ACHN (cell line): ENCODE data around the gene KIAA0040.

Source experiments
- DNase-seq: peaks from one replicate; pipeline ENCODE4 v3.0.0-alpha.2; 2015
- in situ Hi-C: cut with HindIII; loops from 2 replicates; pipeline ENCODE4 v1.10.0; 2017; ENCODE audit warnings: low sequenced_read_pairs, low pct_ligation_motif_present, low pct_unique_long_range_greater_than_20kb

Gene KIAA0040

DNA sequence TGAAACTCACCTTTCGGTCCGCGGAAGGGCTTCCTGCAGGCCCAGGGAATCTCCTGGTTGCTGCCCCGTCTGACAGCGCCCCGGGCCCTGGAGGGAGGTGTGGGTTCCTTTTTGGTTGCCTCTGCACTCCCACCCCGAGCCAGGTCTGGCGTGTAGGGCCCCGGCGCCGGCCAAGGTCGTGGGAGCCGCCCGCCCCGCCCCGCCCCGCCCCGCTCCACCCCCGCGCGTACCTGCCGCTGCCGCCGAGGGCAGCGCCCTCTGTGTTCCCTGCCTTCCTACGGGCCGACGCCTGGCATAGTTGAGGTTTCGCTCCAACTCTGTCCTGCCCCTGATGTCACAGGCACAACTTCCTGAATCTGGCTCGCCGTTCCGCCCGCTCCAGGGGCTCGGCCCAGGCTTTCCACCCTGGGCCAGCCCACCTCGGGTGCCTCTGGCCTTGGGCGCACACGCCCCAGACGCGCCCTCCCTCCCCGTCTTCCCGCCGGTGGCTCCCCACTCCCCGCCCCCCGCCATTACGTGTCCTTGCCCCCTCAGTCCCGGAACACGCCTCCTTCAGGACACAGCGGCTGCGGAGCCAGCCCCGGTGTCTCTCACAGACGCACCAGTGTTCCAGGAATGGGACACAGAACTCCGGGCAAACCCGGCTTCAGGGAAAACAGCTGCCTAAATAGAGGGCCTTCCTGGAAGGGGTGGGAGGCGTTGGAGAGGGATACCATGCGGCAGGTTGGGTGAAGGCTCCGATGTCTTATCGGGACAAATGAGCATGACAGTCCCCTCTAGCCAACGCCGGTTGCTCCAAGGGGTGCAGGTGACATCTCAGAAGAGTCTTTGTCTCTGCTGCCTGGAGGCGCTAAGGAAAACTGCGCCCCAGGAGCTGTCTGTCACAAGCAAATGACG is at the start of gene KIAA0040:
TSS of gene KIAA0040 (minus strand) at position 147 of the 897 bp plus-strand sequence. CDS start 31,763 bp downstream, outside the sequence.
- in situ Hi-C loops, result no loop called here
- DNase-seq, result peak; percentile 58

DNA sequence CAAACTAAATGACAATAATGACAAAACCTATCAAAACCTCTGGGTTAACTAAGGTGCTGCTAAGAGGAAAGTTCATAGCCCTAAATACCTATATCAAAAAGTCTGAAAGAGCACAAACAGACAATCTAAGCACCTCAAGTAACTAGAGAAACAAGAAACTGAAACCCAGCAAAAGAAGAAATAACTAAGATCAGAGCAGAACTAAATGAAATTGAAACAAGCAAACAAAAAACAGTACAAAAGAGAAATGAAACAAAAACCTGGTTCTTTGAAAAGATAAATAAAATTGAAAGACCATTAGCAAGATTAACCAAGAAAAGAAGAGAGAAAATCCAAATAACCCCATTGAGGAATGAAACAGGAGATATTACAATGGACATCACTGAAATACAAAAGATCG is 44.8 kb upstream of the KIAA0040 start:
- in situ Hi-C loops, result no loop called here

DNA sequence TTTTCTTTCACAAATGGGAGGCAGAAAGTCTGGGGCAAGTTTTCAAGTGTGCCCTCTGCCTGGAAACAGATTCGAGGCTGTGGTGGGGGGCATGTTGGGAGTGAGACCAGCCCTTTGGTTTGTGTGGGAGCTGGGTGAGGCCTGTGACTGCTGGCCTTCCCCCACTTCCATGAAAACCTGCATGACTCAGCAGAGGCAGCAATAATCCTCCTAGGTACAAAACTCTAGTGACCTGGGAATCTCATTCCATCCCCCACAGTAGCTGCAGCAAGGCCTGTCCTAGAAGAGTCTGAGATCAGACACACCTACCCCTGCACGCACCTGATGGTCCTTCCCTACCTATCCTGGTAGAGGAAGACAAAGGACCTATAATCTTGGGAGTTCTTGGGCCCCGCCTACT is 42.1 kb upstream of the KIAA0040 start:
- no peak for DNase-seq
- in situ Hi-C loops, result no loop called here

More for the DNA sequence above, 44.8 kb upstream of the KIAA0040 start:
- no peak for DNase-seq

DNA sequence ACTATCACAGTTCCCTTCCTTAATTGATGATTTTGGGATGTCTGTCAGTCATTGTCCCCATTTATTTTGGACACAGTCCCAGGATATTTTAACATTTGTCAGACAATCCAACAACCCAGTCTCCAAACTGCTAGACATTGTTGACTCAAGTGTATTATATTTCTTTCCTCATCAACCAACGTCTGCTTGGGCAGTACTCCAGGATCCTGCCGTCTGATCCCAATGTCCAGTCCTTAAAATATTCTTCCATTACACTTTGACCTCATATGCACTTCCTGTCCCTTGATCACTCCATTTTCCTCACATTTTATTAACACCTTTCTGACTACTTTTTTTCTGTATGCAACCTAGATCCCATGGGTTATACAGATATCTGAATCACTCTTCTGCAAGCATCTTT is 39.8 kb upstream of the KIAA0040 start:
- in situ Hi-C loops, result no loop called here
- no peak for DNase-seq

DNA sequence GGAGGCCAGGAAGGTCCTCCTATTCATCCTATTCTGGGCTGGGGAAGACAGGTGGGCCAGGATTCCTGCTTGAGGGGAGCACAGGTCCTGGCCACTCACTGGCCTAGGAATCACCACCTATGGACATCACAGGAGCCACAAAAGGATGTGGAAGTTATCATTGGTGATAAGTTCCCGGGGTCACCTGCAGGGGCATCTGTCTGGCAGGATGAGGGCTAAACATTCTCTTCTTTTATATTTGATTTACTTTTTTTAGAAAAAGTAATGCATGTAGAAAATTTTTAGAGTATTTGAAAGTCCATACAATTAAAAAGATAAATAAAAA is 33.2 kb upstream of the KIAA0040 start:
- in situ Hi-C loops, result no loop called here
- no peak for DNase-seq

DNA sequence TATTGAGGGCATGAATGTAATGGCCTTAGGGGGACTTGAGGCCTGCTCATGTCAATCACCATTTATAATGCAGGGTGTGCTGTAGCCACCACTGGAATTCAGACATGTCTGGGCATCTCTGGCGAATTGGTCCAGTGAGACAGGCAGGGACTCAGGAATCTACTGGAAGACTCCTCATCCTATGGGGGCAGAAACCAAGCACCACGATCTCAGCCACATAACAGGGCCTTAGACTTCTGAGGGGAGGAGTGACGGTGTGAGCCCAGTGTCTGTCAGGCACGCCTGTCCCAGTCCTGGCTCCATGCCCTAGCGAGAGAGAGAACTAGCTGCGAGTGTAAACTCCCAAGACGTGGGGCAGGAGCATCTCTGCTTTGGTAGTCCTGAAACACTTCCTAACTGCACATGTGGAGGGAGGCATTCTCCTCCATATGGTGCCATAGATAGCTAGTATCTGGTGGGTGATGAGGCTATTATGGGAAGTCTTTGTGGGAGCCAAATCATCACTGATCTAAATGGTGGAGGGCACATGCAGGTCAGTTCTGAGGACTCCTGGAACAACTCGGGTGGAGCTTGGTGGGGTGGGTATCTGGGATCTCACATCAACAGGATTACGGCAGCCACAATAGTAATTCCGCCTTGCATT is 29.8 kb upstream of the KIAA0040 start:
- no peak for DNase-seq
- in situ Hi-C loops, result no loop called here

DNA sequence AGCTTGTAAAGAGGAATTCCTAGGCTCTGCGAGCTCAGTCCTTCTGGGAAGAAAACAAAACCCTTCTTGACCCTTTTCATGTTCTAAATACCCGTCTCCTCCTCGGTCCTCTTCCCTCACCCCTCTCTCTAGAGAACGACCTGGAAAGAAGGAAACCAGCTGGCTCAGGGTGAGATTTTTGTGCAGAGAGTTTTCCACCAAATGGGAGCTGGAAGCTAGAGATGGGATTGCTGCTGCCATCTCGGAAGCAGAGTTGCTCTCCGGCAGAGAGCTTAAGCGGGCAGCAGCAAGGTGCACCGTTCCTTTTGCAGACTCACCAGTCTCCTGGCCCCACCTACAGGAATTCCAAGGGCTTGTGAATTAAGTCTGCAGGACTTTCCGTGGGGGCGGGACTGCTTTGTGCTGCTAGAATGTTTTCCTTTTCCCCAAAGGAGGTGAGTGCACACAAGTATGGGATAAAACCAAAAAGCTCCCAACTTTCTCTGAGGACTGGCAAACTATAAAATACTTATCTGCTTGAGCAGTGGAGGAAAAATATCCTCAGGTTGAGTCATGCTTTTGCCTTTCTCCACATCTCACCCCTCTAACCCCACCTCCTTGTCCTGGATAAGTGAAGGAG is 29.1 kb upstream of the KIAA0040 start:
- in situ Hi-C loops, result no loop called here
- DNase-seq, result peak; percentile 52

DNA sequence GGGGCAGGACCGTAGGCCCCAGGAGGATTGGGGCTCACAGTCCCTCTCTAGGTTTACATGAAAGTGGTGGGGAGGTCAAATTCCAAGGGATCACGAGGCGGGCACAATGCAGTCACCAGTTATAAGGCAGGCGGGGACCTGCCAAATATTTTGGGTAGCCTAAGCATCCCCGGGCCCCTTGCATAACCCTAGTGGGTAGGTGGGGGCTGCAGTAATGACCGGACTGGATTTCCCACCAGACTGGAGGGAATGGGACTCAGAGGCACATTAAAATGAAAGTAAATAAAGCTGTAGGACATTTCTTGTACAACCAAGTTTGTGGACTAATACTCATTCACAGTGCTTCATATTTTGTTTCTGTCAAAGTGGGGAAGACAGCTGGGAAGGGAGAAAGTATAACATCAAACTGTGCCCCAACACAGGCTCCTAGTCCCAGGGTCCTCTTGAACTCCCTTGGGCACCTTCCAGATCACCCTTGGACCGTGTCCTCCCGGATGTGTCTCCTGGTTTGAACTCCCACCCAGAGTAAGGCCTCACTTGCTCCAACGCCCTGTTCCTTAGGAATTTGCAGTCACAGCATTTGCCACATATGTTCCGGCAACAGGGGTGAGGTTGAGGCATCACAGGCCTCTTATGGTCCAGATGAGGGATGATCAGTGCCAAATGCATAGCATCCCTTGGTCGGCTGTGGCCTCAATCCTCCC is 28.4 kb upstream of the KIAA0040 start:
- no peak for DNase-seq
- in situ Hi-C loops, result no loop called here

DNA sequence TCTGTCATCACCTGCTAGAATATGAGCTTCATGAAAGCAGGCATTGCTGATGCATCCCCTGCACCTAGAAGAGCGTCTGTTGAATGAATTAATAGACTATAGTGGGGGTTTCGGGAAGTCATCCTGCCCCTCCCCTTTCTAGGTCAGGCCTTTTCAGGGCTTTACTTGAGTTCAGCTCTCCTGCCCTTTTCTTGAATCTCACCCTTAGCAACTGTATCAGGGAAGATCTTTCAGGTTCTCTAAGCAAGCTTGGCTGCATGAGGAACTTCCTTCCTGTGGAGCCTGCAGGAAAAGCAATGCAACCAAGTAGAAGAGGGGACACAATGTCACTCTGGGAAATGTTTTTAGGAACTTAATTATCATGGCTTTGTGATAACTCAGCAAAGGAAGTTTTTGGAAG is 27.2 kb upstream of the KIAA0040 start:
- in situ Hi-C loops, result no loop called here

DNA sequence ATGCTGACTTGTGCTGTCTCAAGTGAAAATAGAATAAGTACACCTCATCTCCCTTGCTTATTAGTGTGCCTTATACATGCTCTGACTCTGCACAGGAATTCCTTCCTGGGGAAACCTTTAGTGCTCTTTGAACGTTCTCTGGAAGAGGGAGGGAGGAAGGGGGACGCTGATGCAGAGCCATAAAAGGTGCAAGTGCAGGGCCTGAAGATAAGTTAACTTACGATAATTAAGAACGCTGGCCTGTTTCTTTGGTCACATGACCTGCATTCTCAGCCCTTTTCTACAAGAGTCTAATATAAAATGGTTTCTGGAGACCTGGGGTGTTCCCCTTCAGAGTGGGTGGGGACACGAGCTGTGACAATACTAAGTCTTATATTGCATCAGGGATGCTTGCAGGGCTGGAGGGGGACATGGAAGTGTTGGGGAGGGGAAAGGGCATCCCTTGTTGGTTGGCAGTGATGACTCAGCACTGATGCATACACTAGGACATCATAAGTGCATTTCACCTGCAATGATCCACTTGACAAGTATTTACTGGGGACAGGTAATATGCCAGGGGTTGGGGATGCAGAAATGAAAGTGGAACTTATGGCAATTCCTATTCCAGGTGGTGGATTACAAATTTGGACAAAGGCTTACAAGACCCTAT is 26.3 kb upstream of the KIAA0040 start:
- in situ Hi-C loops, result no loop called here

More for the DNA sequence above, 27.2 kb upstream of the KIAA0040 start:
- DNase-seq, result no peak

DNA sequence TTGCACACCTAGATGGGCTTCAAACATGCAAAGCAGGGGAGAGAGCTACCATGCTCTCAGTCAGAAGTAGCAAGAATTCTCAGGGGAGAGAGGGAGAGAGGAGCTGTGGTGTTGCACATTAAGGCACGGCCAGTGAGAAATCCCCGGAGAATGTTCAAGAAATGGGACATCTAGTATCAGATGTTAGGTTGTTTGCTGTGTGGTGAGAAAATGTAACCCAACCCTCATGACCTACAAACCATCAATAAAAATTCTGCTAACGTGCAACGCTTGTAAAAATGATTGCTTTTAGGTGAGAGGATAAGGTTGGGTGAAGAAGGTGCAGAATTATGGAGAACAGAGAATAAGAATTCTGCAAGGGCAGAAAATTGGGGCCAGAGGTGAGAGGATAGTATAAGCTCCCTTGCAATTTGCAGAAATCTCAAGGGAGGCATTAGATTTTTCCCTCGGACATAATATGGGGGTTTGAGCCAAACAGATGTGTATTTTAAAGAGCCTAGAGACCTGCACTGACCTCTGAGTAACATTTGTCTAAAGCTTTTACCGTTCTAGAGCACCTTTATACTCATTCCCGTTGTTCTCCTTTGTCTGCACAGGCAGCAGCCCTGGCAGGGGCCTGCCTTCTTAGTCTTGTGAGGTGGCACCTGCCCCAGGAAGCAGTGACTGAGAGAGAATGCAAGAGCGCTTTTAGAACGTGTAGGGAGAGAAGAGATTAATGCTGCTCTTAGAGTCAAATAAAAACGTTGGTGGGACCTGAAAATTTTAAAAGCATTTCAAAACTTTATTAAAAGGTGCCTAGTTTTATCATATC is 25.4 kb upstream of the KIAA0040 start:
- in situ Hi-C loops, result no loop called here
- no peak for DNase-seq

More for the DNA sequence above, 26.3 kb upstream of the KIAA0040 start:
- no peak for DNase-seq

DNA sequence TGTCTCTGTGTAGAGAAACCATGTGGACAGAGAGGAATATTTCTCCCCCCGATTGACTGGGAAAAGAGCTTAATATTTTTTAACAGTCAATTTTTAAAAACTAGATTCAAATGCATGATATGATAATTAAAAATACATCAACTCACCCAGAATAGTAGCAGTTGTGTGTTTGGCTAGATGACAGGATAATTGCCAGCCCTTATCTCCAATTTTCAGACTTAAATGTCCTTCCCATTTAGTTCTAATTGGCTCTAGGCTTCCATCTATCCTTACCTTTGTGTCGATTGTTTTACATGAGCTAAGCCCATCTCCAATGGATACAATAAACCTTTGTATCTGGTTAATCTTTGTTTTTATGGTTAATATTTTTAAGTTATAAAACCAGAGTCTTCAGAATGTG is 23.9 kb upstream of the KIAA0040 start:
- DNase-seq, result no peak
- in situ Hi-C loops, result no loop called here

DNA sequence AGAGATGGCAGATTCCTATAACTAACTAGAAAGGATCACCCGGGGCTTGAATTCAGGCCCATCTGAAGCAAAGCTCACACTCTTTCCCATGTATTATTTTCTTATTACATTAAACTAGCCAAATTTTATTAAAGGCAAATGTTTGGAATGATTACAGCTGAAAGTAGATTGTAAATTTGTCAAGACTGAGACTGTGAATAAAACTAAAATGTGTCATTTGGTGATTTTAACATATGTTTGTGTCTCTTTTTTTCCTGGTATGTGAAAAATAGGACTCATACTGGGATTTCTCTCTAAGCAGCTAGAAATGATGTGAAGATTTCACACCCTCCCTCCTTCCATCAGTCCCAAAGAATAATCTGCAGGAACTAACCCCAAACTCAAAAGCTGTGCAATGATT is 19.1 kb upstream of the KIAA0040 start:
- no peak for DNase-seq
- in situ Hi-C loops, result no loop called here

DNA sequence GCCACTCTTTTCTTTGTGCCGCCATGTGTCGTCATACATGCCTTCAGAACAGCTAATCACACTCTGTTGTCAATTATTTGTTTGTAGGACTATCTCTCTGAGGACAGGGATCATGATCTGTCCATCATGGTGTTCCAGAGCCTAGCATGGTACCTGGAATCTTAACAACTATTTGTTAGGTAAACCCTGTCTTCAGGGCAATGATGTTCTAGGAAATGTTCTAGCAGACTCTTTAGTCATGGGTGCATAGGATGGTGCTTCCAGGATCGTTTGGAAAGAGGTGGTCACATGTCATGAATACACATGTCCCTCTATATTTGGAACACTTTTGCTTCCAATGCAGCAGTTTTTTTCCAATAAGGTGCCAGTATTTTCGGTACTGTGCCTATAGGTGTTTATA is 18.2 kb upstream of the KIAA0040 start:
- in situ Hi-C loops, result no loop called here

DNA sequence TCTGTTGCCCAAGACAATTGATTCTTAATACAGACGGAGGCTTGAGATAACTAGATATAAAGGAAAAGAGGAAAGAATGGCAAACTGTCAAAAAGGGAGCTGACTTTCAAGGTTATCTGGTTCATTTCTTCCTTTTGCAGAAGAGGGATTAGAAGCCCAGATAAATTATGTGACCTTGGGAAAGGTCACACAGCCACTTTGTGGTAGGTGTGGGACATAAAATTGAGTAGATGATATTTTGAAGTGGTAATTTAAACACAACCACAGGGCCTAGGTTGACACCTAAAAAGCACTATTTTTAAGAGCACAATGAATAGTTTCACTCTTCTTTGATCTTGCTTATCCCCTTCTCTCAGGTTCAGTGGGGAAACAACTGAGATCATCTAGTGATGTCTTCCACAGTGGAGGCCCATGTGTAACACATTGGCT is 16.9 kb upstream of the KIAA0040 start:
- in situ Hi-C loops, result no loop called here
- DNase-seq, result no peak

More for the DNA sequence above, 18.2 kb upstream of the KIAA0040 start:
- no peak for DNase-seq

DNA sequence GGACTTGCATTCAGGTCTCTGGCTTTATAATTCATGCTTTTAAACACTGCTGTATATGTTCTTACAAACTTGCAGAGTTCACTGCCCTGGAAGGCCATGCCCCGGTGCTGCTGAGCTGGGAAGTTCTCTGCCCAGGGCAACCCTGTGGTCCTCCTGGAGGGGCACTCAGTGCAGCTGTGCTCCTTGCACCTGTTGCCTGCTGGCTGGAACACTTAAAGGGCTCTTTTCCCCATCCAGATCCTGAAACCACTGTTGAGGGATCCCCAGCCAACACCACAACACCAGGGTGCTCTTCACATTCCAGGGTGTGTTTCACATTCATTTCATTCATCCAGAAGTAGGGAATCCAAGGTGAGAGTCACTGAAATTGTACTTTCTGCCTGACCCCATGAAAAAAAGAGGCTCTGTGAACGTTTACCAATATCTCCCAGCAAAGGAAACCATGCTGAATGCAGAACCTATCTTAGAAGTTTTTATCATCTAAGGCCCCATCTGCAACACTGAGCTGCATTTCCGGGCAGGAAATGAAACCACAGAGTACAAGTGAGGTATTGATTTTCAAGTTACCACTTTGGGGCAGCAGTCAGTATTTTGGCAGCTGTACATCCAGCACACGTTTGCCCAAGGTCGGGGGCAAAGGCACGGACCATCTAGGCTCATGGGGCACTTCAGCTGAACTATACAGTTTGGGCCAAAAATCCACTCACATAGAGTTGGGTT is 16.4 kb upstream of the KIAA0040 start:
- in situ Hi-C loops, result no loop called here
- no peak for DNase-seq

DNA sequence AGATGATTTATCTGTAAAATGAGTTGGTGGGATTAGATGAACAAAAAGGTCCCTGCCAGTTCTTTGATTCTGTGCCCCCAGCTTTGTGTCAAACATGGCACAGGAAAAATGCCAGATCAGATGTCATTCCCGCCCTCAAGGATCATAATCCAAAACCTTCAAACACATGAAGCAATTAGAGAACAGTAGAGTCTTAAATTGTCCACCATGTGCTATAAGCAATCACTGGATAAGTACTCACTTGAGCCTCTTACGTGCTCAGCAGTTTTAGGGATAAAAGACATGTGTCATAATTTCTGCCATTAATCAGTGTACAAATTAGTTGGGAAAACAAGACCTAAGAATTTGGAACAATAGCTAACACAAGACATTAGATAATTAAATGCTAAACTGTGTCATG is 15.4 kb upstream of the KIAA0040 start:
- DNase-seq, result no peak
- in situ Hi-C loops, result no loop called here
